Measurements from ENCODE around the gene NDRG3.
"Not testable (repeated sequence)": the region's sequence is repeated elsewhere in the genome, so short reads cannot be mapped to it uniquely, and the experiment has no call there.

NDRG3 gene

DNA sequence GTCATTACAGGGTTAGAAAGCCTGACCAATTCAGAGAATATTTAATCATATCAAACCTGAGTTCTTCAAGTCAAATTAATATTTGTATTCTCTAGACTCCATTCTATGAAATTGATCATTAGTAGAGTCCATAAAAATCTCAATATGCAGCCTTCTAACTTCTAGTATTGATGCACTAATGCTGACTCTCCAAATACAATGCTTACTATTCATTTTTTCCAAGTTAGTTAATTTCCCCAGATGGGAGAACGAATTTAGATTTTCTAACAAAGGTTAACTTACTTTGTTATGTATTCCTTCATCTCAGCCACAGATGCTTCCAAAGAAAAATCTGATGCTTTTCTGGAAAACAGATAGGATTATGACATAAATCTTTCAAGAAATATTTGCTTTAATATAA lies 12.4 kb upstream of the NDRG3 start:
- no peak for DNase-seq

DNA sequence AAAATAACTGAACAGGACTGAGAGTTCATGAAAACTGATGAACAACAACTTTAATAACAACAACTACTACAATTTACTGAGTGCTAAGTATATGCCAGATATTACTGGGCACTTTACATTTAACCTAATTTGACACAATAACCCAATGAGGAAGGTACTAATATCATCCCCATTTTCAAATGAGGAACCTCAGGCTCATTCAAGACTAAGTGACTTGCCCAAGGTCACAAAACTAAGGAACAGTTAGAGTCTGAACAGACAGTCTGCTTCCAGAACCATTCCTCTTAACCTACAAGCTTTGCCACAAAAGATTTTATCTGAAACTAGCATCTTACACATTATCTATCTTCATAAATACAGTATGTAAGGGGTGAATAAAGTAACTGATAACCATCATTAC lies 10.6 kb upstream of the NDRG3 start:
- no peak for DNase-seq

DNA sequence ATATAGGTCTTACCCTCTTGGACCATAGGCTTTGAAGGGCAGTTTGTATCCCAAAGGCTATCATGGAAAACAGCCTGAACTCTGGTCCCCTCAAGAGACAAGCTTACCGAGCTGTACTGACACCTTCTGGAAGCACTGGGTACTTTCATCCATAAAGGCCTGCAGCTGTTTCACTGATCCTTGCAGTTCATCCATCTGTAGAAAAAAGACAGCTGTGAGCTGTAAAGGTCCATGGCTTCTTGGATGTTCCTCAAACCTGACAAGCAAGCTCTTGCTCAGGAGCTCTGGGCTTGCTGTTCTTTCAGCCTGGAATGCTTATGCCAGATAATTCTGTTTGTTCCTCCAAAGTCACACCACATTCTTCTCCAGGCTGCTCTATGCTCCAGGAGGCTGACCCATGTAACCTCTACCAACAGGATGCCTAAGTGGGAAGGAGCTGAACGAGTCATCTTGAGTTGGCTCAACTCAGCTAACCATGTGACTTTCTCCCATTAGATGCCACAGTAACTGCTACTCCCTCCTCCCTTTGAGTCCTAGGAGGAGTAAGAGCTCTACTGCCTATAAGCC lies 8.8 kb upstream of the NDRG3 start:
- DNase-seq = peak; percentile 12

DNA sequence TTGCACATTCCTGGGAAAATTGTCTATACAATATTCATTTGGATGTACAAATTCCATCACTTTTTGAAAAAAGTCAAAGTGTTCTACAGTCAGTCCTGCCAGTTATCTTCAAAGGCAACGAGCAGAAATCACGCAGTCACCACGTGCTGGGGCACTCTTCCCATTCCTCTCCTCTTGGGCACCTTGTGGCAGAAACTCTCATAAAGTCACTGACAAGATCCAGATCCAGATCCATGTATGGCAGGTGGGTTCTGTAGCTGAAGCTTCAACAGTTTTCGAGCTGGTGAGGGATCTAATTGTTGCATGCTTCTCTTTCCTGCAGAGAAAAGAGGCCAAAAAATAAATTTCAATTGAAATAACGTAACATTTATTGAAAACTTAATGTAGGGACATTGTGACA lies 6.7 kb upstream of the NDRG3 start:
- DNase-seq = no peak

DNA sequence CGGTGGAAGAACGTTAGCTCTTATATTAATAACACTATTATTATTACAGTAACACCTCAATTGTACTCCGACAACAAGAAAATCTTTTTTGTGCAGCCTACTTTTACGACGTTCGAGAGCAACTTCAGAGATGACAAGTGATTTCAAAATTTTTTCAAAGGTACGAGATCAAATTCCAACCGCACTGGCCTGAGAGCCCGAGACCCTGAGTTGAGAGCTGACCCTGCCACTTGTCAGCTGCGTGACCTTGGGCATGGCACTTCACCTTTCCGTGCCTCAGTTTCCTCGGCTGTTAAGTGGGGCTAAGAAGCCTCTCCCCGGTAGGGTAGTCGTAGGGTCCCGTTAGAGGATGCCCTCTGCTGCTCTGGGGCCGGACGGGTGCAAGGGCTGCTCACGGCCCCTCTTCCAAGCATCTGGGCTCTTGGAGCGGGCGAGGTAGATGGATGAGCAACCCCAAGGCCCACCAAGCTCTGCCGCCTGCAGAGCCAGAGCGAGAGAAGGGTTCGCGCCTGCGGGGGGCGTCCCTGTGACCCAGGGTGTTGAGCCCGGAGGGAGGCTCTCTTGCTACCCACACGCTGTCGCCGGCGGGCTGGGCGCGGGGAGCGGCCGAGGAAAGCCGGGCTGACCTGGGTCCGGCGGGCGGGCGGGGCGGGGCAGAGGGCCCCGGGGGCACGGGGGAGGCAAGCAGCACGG lies 510 bp downstream of the NDRG3 start:
- DNase-seq = no peak

DNA sequence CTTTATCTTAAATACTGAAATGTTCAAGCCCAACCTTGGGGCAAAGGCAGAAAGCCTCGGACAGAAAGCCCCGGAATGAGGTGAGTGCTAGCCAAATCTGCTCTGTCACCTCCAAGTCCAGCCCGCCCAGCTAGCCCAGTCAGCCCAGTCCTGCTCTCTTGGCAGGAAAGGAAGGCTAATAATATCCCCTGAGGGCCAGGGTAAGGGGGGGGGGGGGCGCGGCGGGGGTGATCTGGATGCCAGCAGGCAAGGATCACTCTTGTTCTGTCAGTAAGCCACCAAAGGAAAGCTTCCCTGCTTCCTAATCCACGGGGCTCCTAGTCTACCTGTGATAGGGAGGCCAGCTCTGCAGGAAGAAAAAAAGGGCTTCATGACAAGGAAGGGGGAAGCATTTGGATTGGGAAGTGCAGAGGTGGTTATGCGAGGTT lies 1.1 kb downstream of the NDRG3 start:
- no peak for DNase-seq

DNA sequence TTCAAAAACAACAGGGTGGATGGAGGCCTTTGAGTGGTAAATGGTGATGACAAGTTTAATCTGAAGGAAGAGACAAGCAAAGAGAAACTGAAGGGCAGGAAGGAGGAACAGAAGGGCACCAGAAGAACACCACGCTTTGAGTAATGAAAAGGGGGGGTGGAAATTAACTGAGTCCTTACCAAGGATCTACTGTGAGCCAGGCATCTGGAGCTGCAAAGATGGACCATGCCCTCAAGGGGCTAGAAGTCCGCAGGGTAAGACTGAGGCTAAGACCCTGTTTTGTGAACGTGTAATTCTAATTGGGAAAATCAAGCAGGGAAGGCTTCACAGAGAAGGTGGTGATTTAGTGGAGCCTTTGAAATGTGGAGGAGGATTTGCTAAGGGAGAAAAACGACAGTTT lies 1.6 kb downstream of the NDRG3 start:
- no peak for DNase-seq

DNA sequence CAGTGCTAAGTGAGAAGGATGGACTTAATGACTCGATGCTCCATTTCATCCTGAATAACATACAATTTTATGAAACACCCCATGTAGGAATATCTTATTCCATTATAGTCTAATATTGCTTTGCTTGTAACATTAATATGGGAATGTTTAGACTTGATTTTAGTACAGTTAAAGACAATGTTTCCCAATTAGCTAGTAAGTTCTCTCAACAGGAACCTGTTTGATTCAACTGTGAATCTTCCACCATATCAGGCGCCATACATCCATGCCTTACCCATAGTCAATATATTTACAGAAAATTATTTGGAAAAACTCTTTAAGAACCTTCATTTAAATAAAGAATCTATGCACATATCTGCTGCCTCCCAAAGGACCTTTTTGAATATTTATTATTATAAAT lies 3.3 kb downstream of the NDRG3 start:
- no peak for DNase-seq

DNA sequence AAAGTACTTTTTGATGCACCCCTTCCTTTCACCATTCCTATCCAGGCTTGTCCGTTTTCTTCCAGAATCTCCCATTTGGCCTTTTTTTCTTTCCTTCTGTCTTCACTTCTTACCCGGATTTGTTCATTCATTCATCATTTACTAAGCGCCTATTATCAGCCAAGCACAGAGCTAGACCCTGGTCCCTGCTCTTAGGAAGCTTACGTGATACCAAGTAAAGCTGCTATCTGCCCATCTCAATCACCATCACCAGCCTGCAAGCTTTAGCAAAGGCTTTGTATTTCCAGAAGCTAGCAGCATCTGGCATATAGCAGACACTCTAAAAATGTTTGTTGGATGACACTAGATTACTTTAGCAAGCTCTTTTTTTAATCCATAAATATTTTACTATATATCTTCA lies 4.8 kb downstream of the NDRG3 start:
- no peak for DNase-seq

DNA sequence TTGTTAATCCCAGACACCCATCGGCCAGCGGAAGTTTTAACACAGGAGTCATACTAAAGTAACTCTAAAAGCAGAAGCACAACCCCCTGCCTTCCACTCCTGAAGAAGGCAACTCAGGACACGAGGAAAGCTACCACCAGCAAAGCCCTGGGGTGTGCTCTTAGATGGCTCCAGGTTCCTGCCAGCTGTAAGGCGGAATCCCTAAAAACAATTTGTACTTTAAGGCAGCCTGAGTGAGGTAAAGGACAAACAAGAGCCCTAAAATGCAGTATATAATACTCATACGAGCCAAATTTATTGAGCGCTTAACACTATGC lies 8.7 kb downstream of the NDRG3 start:
- DNase-seq = no peak

DNA sequence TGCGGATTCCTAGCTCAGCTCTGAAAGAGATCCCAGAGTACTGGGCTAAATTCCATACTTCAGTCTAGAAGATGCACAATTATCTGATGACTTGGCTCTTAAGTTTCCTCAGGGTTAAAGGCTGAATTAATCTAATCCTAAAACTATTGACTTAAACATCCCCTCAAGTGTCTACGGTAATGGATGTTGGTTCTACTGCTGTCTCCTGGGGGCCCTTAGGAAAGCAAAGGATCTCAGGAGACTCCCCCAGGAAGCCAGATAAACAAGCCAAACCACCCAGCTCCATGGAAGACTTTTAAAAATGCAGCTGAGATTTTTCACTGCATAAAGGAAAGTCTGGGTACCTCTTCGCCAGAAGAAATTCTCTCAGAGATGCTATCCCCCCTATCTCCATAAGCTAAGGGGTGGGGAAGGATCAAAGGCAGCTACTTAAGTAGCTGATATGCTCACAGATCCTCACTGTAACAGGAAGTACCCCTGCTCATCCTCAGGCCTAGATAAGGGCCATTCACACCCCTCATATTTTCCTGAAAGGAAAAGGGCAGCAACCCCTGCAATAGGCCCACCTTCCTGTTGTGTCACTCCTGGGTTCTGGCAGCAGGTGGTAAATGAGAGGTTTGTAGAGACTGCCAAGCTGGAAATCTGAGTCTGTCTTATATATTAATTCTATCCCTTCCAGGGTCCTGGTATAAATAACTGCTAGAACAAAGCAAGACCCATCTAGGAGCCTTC lies 9.3 kb downstream of the NDRG3 start:
- DNase-seq = no peak

DNA sequence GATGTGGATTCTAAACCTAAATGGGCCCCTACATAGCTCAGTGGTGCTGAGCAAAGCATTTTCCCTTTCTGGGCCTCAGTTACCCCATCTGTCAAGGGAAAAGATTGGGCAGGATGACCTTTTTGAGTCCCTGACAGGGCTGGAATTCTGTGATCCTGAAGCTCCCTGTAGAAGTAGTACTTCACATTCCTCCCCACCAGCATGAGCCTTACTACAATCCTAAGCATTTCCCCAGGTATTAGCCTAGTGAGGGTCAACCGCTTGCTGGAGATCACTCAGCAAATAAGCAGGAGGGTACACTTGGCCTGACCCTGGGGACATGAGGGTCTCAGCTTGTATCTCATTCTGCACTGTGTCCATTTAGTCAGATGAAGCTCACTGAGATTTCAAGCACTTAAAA lies 13.4 kb downstream of the NDRG3 start:
- DNase-seq = no peak

DNA sequence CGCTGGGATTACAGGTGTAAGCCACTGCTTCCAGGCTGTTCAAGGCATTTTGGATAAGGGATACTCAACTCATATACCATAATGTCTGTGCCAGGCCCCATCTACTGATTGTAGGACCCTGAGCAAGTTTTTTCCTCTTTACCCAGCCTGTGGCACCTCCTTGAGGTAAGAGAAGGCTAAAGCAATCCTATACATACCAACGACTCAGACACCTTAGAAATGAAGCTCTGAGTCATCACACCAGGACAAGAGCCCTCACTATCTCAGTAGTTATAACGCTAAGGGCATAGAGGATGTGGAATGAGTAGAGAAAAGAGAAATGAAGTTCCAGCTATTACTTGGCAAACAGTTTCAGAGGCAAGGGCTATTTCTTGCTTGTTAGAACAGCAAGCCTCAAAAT lies 16.9 kb downstream of the NDRG3 start:
- DNase-seq = no peak

DNA sequence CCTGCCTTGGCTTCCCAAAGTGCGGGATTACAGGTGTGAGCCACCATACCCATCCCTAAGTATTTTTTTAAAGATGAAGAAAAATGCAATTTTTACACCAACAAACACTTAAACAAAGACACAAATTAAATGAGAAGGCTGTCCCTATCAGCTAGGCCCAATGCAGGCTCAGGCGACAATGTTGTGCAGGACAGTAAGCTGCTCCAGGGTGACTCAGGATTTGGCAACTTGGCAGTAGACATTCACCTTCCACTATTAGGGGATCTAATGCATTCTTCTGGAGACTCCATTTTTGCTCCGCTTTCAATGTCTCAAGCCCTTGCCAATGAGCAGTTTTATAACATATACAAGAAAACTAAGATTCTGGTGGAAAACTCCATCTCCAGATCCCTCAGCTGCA lies 19.7 kb downstream of the NDRG3 start:
- no peak for DNase-seq

DNA sequence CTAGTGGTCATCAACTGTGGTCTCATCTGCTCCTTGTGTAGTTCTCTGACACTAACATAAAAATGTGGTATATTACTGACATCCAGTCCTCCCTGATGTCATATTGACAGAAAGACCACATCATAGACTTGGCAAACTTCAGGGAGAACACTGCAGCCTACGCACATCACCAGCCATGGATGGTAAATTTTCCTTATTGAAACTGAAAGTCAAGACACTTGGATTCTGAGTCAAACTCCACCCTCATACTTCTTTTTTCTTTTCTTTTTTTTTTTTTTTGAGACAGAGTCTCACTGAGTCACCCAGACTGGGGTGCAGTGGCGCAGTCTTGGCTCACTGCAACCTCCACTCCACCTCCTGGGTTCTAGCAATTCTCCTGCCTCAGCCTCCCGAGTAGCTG lies 25.4 kb downstream of the NDRG3 start:
- no peak for DNase-seq

DNA sequence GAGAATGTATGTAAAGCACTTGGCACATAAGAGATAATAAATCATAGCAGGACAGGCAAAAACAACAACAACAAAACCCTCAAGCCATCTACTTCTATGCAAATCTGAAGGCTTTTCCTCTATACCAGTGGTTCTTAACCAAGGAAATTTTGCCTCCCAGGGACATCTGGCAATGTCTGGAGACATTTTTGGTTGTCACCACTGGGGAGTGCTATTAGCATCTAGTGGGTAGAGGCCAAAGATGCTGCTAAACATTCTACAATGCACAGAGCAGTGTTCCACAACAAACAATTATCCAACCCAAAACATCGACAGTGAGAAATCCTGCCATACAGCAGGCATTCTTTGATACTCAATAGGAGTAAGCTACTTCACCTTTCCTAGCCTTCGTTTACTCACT lies 28.2 kb downstream of the NDRG3 start:
- no peak for DNase-seq

DNA sequence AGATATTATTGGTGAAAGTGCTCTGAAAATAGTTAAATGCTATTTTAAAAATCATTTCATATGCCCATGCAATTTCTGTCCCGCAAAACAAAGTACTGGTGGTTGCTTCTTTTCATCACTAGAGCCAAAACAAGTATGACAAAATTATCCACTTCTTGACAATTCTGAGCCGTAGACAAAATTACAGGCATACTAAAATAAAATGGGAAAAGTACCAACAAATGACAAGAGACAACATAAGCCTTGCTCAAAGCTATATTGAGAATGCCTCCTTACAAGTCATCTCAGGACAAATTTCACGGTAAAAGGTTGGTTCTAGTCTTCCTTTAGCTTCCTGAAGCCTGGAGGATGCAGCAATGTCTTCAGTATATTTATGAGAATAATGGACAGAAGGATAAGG lies 28.9 kb downstream of the NDRG3 start:
- no peak for DNase-seq

DNA sequence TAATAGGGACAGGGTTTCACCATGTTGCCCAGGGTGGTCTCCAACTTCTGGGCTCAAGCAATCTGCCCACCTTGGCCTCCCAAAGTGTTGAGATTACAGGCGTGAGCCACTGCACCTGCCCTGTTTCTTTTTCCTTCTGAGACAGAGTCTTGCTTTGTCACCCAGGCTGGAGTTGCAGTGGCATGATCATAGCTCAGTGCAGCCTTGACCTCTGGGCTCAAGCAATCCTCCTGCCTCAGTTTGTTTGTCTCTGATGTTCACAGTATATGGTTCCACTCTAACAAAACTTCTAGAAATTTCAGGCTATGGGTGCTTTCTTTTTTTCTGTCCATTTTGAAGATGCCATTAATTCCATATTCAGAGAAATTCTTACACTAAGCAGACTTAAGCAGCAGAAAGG lies 33.1 kb downstream of the NDRG3 start:
- DNase-seq = no peak

DNA sequence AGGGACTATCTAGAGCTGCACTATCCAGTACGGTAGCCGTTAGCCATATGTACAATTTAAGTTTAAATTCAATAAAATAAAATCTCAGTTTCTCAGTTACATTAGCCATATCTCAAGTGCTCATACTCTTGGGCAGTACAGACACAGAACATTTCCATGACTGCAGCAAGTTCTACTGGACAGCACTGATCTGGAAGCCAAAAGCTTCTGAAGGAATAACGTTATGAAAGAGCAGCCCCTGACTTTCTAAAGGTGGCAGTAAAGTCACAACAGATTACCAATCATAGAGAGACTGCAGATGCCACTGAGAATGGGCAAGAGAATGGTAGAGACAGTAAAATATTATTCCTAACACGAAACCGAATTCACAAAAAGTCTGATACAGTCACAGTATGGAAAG lies 36.8 kb downstream of the NDRG3 start:
- no peak for DNase-seq

DNA sequence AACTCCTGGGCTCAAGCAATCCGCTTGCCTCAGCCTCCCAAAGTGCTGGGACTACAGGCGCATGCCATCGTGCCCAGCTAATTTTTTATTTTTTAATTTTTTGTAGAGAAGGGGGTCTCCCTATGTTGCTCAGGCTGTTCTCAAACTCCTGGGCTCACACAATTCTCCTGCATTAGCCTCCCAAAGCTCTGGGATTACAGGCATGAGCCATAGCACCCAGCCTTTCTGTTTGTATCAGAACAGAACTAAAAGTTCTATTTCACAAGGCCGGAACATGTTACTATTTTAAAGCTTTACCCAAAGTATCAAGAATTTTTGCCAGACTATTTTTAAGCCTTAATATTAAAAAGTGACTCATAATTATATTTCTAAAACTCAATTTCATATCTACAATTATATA lies 42.4 kb downstream of the NDRG3 start:
- DNase-seq = no peak

DNA sequence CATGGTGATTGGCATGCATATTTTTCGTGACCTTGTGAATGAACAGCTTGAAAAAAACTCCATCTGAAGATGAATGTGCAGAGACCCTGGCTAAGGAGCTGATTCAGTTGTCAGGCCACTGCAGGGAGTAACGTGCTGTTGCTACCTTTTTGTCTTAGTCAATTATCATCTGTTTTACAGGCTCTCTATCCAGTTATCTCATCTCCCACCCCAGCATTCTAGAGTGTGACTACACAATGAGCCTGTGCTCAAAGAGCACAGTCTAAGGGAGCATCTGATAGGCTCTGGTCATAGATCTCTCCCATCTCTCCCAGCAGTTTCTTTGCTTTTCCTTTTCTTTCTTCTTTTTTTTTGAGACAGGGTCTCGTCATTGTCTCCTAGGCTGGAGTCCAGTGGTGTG lies 45.5 kb downstream of the NDRG3 start:
- DNase-seq = no peak

DNA sequence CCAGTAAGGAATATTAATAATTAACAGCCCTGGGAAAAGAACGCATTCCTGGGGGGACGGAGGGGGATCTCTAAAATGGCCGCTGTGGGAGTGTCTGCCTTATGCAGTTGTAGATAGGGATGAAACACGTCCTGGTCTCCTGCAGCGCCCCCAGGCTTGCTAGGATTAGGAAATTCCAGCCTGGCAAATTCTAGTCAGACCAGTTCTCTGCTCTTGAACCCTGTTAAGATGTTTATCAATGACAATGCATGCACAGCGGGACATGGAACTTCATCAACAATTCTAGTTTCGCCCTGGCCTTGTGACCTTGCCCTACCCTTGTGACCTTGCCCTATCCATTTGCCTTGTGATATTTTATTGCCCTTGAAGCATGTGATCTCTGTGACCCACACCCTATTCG lies 50.4 kb downstream of the NDRG3 start:
- DNase-seq = not testable (repeated sequence)

DNA sequence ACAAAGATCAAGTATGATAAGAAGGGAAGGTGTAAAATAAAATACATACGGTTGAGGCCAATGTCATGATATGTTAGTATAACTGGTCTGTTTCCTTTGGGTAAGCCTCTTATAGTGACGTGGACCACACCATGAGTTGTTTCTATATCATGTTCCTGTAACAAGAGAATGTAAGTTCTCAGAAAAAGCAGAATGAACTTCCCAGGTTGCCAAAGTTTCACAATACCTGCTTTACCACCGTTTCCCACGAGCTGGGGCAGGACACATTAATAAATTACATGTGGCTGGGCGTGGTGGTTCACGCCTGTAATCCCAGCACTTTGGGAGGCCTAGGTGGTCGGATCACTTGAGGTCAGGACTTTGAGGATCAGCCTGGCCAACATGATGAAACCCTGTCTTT lies 57.3 kb downstream of the NDRG3 start:
- no peak for DNase-seq

DNA sequence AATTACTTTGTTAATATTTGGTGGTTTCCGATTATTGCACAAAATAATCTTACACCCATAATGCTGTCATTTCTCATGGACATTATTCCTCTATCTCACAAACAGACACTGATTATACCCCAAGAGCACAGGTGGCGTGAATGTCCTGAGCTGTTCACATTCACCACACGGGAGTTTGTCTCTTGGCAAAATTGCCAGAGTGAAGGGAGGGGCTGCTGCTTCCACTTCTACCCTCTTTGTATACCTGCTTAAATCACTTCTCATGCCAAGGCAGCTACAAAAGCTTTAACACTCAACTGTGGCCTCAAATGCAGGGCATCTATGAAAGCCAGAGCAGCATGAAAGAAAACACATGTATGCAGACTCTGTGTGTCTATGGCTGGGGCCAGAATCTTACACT lies 58.0 kb downstream of the NDRG3 start:
- DNase-seq = no peak

DNA sequence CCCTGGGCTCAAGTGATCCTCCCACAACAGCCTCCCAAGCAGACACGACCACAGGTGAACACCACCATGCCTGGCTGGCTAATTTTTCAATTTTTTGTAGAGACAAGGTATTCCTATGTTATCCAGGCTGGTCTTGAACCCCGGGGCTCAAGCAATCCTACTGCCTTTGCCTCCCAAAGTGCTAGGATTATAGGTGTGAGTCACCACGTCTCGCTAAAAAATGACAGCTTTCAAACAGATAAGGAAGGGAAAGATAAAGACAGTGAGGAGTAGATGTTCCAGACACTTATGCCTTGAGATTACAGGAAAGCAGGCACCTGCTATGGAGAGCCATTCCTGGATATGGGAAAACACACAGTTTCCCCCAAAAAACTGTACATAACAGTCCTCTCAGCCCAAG lies 58.9 kb downstream of the NDRG3 start:
- DNase-seq = no peak
